ENCODE data around the gene KCNJ16. TPM values are rescaled to one million over a fixed set of nuclear protein-coding genes. Genes with fewer than 3 reads are reported as not detected.

The KCNJ16 gene
- total RNA-seq, 1 donor from 2014 or later, result 0.23 TPM

- no peak overlapping the region for H3K27ac Mint-ChIP-seq (ENCODE audit: unreplicated experiment)
- H3K9me3 Mint-ChIP-seq (ENCODE audit: unreplicated experiment), result no peaks in the 10 kb centered on the region
- H3K36me3 Mint-ChIP-seq (ENCODE audit: low read depth, unreplicated experiment), result no peaks in the 10 kb centered on the region
- no peaks in the 10 kb centered on the region for H3K4me1 Mint-ChIP-seq (ENCODE audit: unreplicated experiment)
- H3K4me3 Mint-ChIP-seq (ENCODE audit: unreplicated experiment), result no peak overlapping the region
- no peak for DNase-seq (ENCODE audit: low spot score)
- no peaks in the 10 kb centered on the region for H3K27me3 Mint-ChIP-seq (ENCODE audit: unreplicated experiment)
- no peak for TF ChIP-seq CTCF (IDR thresholded peaks at IDR 0.05; ENCODE audit: unreplicated experiment)
Observed at GRCh38 chr17:70086516-70086915, 11.5 kb downstream of the KCNJ16 start.

GRCh38 chr17:70089513-70090148, 14.6 kb downstream of the KCNJ16 start:
- no peaks in the 10 kb centered on the region for H3K36me3 Mint-ChIP-seq (ENCODE audit: low read depth, unreplicated experiment)
- no peaks in the 10 kb centered on the region for H3K9me3 Mint-ChIP-seq (ENCODE audit: unreplicated experiment)
- H3K4me1 Mint-ChIP-seq (ENCODE audit: unreplicated experiment), result no peaks in the 10 kb centered on the region
- DNase-seq (ENCODE audit: low spot score), result no peak
- no peak overlapping the region for H3K4me3 Mint-ChIP-seq (ENCODE audit: unreplicated experiment)
- H3K27ac Mint-ChIP-seq (ENCODE audit: unreplicated experiment), result no peak overlapping the region
- no peak for TF ChIP-seq CTCF (IDR thresholded peaks at IDR 0.05; ENCODE audit: unreplicated experiment)
- no peaks in the 10 kb centered on the region for H3K27me3 Mint-ChIP-seq (ENCODE audit: unreplicated experiment)

- no peak overlapping the region for H3K27ac Mint-ChIP-seq (ENCODE audit: unreplicated experiment)
- H3K36me3 Mint-ChIP-seq (ENCODE audit: low read depth, unreplicated experiment), result no peaks in the 10 kb centered on the region
- DNase-seq (ENCODE audit: low spot score), result no peak
- no peaks in the 10 kb centered on the region for H3K9me3 Mint-ChIP-seq (ENCODE audit: unreplicated experiment)
- no peaks in the 10 kb centered on the region for H3K4me1 Mint-ChIP-seq (ENCODE audit: unreplicated experiment)
- H3K27me3 Mint-ChIP-seq (ENCODE audit: unreplicated experiment), result no peaks in the 10 kb centered on the region
- no peak for TF ChIP-seq CTCF (IDR thresholded peaks at IDR 0.05; ENCODE audit: unreplicated experiment)
- no peak overlapping the region for H3K4me3 Mint-ChIP-seq (ENCODE audit: unreplicated experiment)
Observed at GRCh38 chr17:70091005-70091568, 16.1 kb downstream of the KCNJ16 start.

- H3K4me3 Mint-ChIP-seq (ENCODE audit: unreplicated experiment), result no peak overlapping the region
- H3K4me1 Mint-ChIP-seq (ENCODE audit: unreplicated experiment), result no peaks in the 10 kb centered on the region
- TF ChIP-seq CTCF (IDR thresholded peaks at IDR 0.05; ENCODE audit: unreplicated experiment), result no peak
- no peak overlapping the region for H3K27ac Mint-ChIP-seq (ENCODE audit: unreplicated experiment)
- DNase-seq (ENCODE audit: low spot score), result no peak
- no peaks in the 10 kb centered on the region for H3K9me3 Mint-ChIP-seq (ENCODE audit: unreplicated experiment)
- H3K27me3 Mint-ChIP-seq (ENCODE audit: unreplicated experiment), result no peaks in the 10 kb centered on the region
- H3K36me3 Mint-ChIP-seq (ENCODE audit: low read depth, unreplicated experiment), result no peaks in the 10 kb centered on the region
Observed at GRCh38 chr17:70091696-70092095, 16.7 kb downstream of the KCNJ16 start.

GRCh38 chr17:70093163-70093562, 18.1 kb downstream of the KCNJ16 start:
- Mint-ChIP-seq H3K4me1 (ENCODE audit: unreplicated experiment) (no peaks in the 10 kb centered on the region), H3K36me3 (ENCODE audit: low read depth, unreplicated experiment) (no peaks in the 10 kb centered on the region), H3K27me3 (ENCODE audit: unreplicated experiment) (no peaks in the 10 kb centered on the region), H3K4me3 (ENCODE audit: unreplicated experiment) (no peak overlapping the region), H3K27ac (ENCODE audit: unreplicated experiment) (no peak overlapping the region), H3K9me3 (ENCODE audit: unreplicated experiment) (no peaks in the 10 kb centered on the region)
- no peak for TF ChIP-seq CTCF (IDR thresholded peaks at IDR 0.05; ENCODE audit: unreplicated experiment)
- DNase-seq (ENCODE audit: low spot score), result no peak
